HCT116 (cell line): Measurements from ENCODE around the gene TAS1R1. TPM values are rescaled to one million over a fixed set of nuclear protein-coding genes. Genes with fewer than 3 reads are reported as not detected.

Experiments
- ATAC-seq: fragments of 200-7000 bp; cut with Tn5 transposase; 2 replicates; pipeline ENCODE4 v1.9.1; 2020; ENCODE audit warnings: mild to moderate bottlenecking, moderate library complexity
- BruUV-seq: library from RNA; stranded (reverse); fragments of 400-500 nt; replicated peaks from 2 replicates; lab custom pipeline; 2021; lab: Mats Ljungman, UMichigan
- CTCF ChIA-PET: fragments of 300-600 bp; sonication (Branson Sonifier 250); formaldehyde crosslinking; loops from one replicate; lab custom pipeline; 2021; ENCODE audit warnings: antibody characterized with exemption; lab: Charles Lee
- POLR2A ChIA-PET: fragments of 300-600, 350-600 bp; sonication (Branson Sonifier 250); formaldehyde crosslinking; loops from one replicate; lab custom pipeline; 2021; ENCODE audit warnings: antibody characterized with exemption; lab: Charles Lee
- RAD21 ChIA-PET, 2 experiments: fragments of 300-600 bp; sonication (Branson Sonifier 250); formaldehyde crosslinking; loops; one replicate each; lab custom pipeline; 2023; ENCODE audit warnings: low total read pairs in 2 of 2; ENCODE audit not compliant: uncharacterized antibody in 2 of 2, unreplicated experiment in 2 of 2, low non-redundant PET in 1 of 2; lab: Charles Lee
- DNase-seq: peaks from one replicate; pipeline ENCODE4 v3.0.0-alpha.2; 2010; ENCODE audit warnings: low read depth, low spot score
- H2AFZ ChIP-seq: fragments of 200-600 bp; shearing (Covaris generic), sonication (generic); 2 replicates; pipeline ENCODE4 v1.6.1; 2017; ENCODE audit warnings: low read depth, mixed run types, mixed read lengths, antibody characterized with exemption, low read length; ENCODE audit not compliant: poor library complexity, severe bottlenecking
- H3K27ac ChIP-seq: 2 replicates; pipeline ENCODE4 v1.5.1; 2012; ENCODE audit warnings: low read depth, low read length
- H3K27me3 ChIP-seq: fragments of 200-600 bp; sonication (generic); 2 replicates; pipeline ENCODE4 v1.6.1; 2016; ENCODE audit warnings: mixed run types, low read length, mixed read lengths; ENCODE audit not compliant: insufficient read depth
- H3K36me3 ChIP-seq, 2 experiments: fragments of 200-500 bp in 1 of 2; fragments of 200-600 bp in 1 of 2; sonication (Bioruptor generic) in 1 of 2; sonication (generic) in 1 of 2; 2 replicates each; pipeline versions ENCODE4 v1.5.1 to v1.6.1; 2014 to 2016; ENCODE audit warnings: low read length in 2 of 2, inconsistent platforms in 1 of 2, mixed read lengths in 1 of 2, mixed run types in 1 of 2; ENCODE audit not compliant: insufficient read depth in 2 of 2, control insufficient read depth in 1 of 2
- H3K4me1 ChIP-seq, 2 experiments: fragments of 200-600 bp in 1 of 2; sonication (generic) in 1 of 2; 2 replicates each; pipeline versions ENCODE4 v1.5.1 to v1.6.1; 2012 to 2017; ENCODE audit warnings: low read length in 2 of 2, inconsistent platforms in 1 of 2, mild to moderate bottlenecking in 1 of 2, mixed read lengths in 1 of 2, mixed run types in 1 of 2, moderate library complexity in 1 of 2; ENCODE audit not compliant: insufficient read depth in 2 of 2, control insufficient read depth in 1 of 2
- H3K4me2 ChIP-seq: fragments of 200-600 bp; sonication (generic); 2 replicates; pipeline ENCODE4 v1.6.1; 2017; ENCODE audit warnings: mixed run types, low read length, mixed read lengths
- H3K4me3 ChIP-seq, 2 experiments: fragments of 200-600 bp in 1 of 2; sonication (generic) in 1 of 2; replicated peaks in 1 of 2; 2 replicates each; pipeline ENCODE4 v1.5.1; 2011 to 2016; ENCODE audit warnings: low read length in 2 of 2, control low read depth in 1 of 2, low read depth in 1 of 2, mild to moderate bottlenecking in 1 of 2, mixed read lengths in 1 of 2, mixed run types in 1 of 2
- H3K79me2 ChIP-seq: fragments of 200-600 bp; sonication (generic); 2 replicates; pipeline ENCODE4 v1.6.1; 2017; ENCODE audit warnings: mild to moderate bottlenecking, mixed run types, low read length, moderate library complexity, mixed read lengths; ENCODE audit not compliant: insufficient read depth
- H3K9ac ChIP-seq: fragments of 200-600 bp; sonication (generic); 2 replicates; pipeline ENCODE4 v1.6.1; 2016; ENCODE audit warnings: low read length, mixed read lengths
- H3K9me2 ChIP-seq: fragments of 200-600 bp; sonication (generic), shearing (Covaris generic); 2 replicates; pipeline ENCODE4 v1.6.1; 2017; ENCODE audit warnings: mixed run types, mild to moderate bottlenecking, moderate library complexity; ENCODE audit not compliant: insufficient read depth
- H3K9me3 ChIP-seq, 2 experiments: fragments of 200-500 bp in 1 of 2; fragments of 200-600 bp in 1 of 2; sonication (Bioruptor generic) in 1 of 2; sonication (generic) in 1 of 2; 2 replicates each; pipeline ENCODE4 v1.6.1; 2014 to 2017; ENCODE audit warnings: low read length in 2 of 2, mixed read lengths in 2 of 2, inconsistent platforms in 1 of 2, low read depth in 1 of 2, mild to moderate bottlenecking in 1 of 2, mixed run types in 1 of 2, moderate library complexity in 1 of 2; ENCODE audit not compliant: control insufficient read depth in 1 of 2, insufficient read depth in 1 of 2
- H4K20me1 ChIP-seq: fragments of 200-600 bp; sonication (generic), shearing (Covaris generic); 2 replicates; pipeline ENCODE4 v1.6.1; 2017; ENCODE audit warnings: mixed run types, mild to moderate bottlenecking, moderate library complexity; ENCODE audit not compliant: insufficient read depth
- ATF3 ChIP-seq: IDR thresholded peaks from 2 replicates; pipeline ENCODE4 v1.6.1; 2012
- CBX3 ChIP-seq: IDR thresholded peaks from 2 replicates; pipeline ENCODE4 v1.6.1; 2012; ENCODE audit warnings: low read depth
- CEBPB ChIP-seq: IDR thresholded peaks from 2 replicates; pipeline ENCODE4 v1.6.1; 2012; ENCODE audit warnings: low read depth
- CTCF ChIP-seq, 3 experiments: fragments of 200-600 bp in 1 of 3; sonication (generic) in 1 of 3; IDR thresholded peaks in 2 of 3; conservative IDR thresholded peaks in 1 of 3; 2 replicates each; pipeline ENCODE4 v1.5.1; 2012 to 2017; ENCODE audit warnings: low read depth in 2 of 3, low read length in 2 of 3, antibody characterized with exemption in 1 of 3, borderline replicate concordance in 1 of 3, control low read depth in 1 of 3, mild to moderate bottlenecking in 1 of 3, mixed read lengths in 1 of 3, mixed run types in 1 of 3, moderate library complexity in 1 of 3; ENCODE audit not compliant: insufficient read depth in 1 of 3
- EGR1 ChIP-seq: IDR thresholded peaks from 2 replicates; pipeline ENCODE4 v1.6.1; 2012; ENCODE audit warnings: low read depth
- ELF1 ChIP-seq: IDR thresholded peaks from 2 replicates; pipeline ENCODE4 v1.6.1; 2012; ENCODE audit warnings: low read depth, borderline replicate concordance
- EZH2 ChIP-seq: fragments of 200-600 bp; sonication (generic); IDR thresholded peaks from 2 replicates; pipeline ENCODE4 v1.6.1; 2017; ENCODE audit warnings: antibody characterized with exemption, mixed run types
- EZH2phosphoT487 ChIP-seq: fragments of 200-600 bp; IDR thresholded peaks from 2 replicates; pipeline ENCODE4 v1.6.1; 2018; ENCODE audit warnings: antibody characterized with exemption, borderline replicate concordance
- JUND ChIP-seq: IDR thresholded peaks from 2 replicates; pipeline ENCODE4 v1.6.1; 2012
- POLR2AphosphoS5 ChIP-seq: IDR thresholded peaks from 2 replicates; pipeline ENCODE4 v1.6.1; 2011; ENCODE audit warnings: mild to moderate bottlenecking, low read depth, low read length, moderate library complexity
- SIN3A ChIP-seq: IDR thresholded peaks from 2 replicates; pipeline ENCODE4 v1.6.1; 2012; ENCODE audit warnings: low read depth
- SRF ChIP-seq: IDR thresholded peaks from 2 replicates; pipeline ENCODE4 v1.6.1; 2012; ENCODE audit warnings: low read depth
- TCF7L2 ChIP-seq: IDR thresholded peaks from 2 replicates; pipeline ENCODE4 v1.7.0; 2011; ENCODE audit warnings: borderline replicate concordance, inconsistent platforms; ENCODE audit not compliant: insufficient read depth, insufficient read length; ENCODE audit errors: extremely low read depth
- YY1 ChIP-seq: IDR thresholded peaks from 2 replicates; pipeline ENCODE4 v1.6.1; 2011; ENCODE audit warnings: low read length, low read depth, moderate library complexity, mild to moderate bottlenecking; ENCODE audit not compliant: insufficient replicate concordance; ENCODE audit errors: extremely low read depth
- ZBTB33 ChIP-seq: IDR thresholded peaks from 2 replicates; pipeline ENCODE4 v1.6.1; 2011; ENCODE audit warnings: mild to moderate bottlenecking, low read length, moderate library complexity; ENCODE audit not compliant: insufficient replicate concordance; ENCODE audit errors: extremely low read depth
- ZFX ChIP-seq: fragments of 450-650 bp; IDR thresholded peaks from 2 replicates; pipeline ENCODE4 v1.6.1; 2017
- ZNF274 ChIP-seq: fragments of 200-500 bp; sonication (Bioruptor generic); IDR thresholded peaks from 2 replicates; pipeline ENCODE4 v1.6.1; 2014; ENCODE audit warnings: mild to moderate bottlenecking, low read depth, low read length, inconsistent platforms
- intact Hi-C: fragments of 100-400 bp; cut with micrococcal nuclease; formaldehyde crosslinking; loops from 2 replicates; pipeline ENCODE4 v1.10.0; 2022
- total RNA-seq: library from RNA; stranded (reverse); gene quantifications from one replicate; pipeline ENCODE4 v1.2.1, GENCODE V29; 2021; ENCODE audit not compliant: unreplicated experiment

The TAS1R1 gene
- total RNA-seq, 1 experiment from 2014 or later: not detected

GRCh38 chr1:6569033-6569432, 13.9 kb downstream of the TAS1R1 start:
- Histone ChIP-seq H3K4me3 (no peak overlapping the region), H3K9me3 (no peaks in the 10 kb centered on the region), H3K9ac (no peak overlapping the region), H3K79me2 (no peaks in the 10 kb centered on the region), H3K36me3 (no peaks in the 10 kb centered on the region), H3K4me2 (no peak overlapping the region), H3K27me3 (peaks cover 13% of the 10 kb centered on the region; the same call in 1 of the 2 replicates), H4K20me1 (no peaks in the 10 kb centered on the region), H3K9me2 (no peaks in the 10 kb centered on the region), H3K27ac (no peak overlapping the region), H3K4me1 (no peaks in the 10 kb centered on the region), H2AFZ (no peak overlapping the region)
- BruUV-seq: no TSS peak
- CTCF ChIA-PET: no interaction called here
- TF ChIP-seq ELF1 (no peak), EZH2 (no peak), EZH2phosphoT487 (no peak), JUND (no peak), CBX3 (no peak), CEBPB (no peak), POLR2AphosphoS5 (no peak), SIN3A (no peak)
- RAD21 ChIA-PET: no interaction called here
- ATAC-seq: no peak
- DNase-seq: no peak
- POLR2A ChIA-PET: no interaction called here
- intact Hi-C loops: no loop called here

GRCh38 chr1:6570100-6570499, 15.0 kb downstream of the TAS1R1 start:
- no TSS peak for BruUV-seq
- peaks cover 7% of the 10 kb centered on the region; the same call in 1 of the 2 replicates for H3K27me3 ChIP-seq
- H3K9me2 ChIP-seq: no peaks in the 10 kb centered on the region
- H3K9me3 ChIP-seq: no peaks in the 10 kb centered on the region
- no peaks in the 10 kb centered on the region for H4K20me1 ChIP-seq
- ChIA-PET POLR2A (no interaction called here), CTCF (interaction anchor here (1.2 kb wide), 1 partner anchor 9 kb away, joined by 3 read pairs; the partner anchor contains the start of gene ZBTB48), RAD21 (no interaction called here)
- ATAC-seq (no peak), DNase-seq (no peak)
- intact Hi-C loops: no loop called here
- no peak overlapping the region for H3K27ac ChIP-seq
- H3K4me3 ChIP-seq: no peak overlapping the region
- no peak overlapping the region for H3K4me2 ChIP-seq
- no peaks in the 10 kb centered on the region for H3K79me2 ChIP-seq
- no peaks in the 10 kb centered on the region for H3K4me1 ChIP-seq
- H3K9ac ChIP-seq: no peak overlapping the region
- H2AFZ ChIP-seq: no peak overlapping the region
- H3K36me3 ChIP-seq: no peaks in the 10 kb centered on the region
- TF ChIP-seq ZNF274: no peak
- no peak for TF ChIP-seq EZH2phosphoT487
- TF ChIP-seq ZFX: no peak
- TF ChIP-seq ELF1: no peak
- no peak for TF ChIP-seq EGR1
- no peak for TF ChIP-seq SRF
- TF ChIP-seq EZH2: no peak
- no peak for TF ChIP-seq TCF7L2
- TF ChIP-seq SIN3A: no peak
- no peak for TF ChIP-seq YY1
- TF ChIP-seq ZBTB33: no peak
- TF ChIP-seq ATF3: no peak
- no peak for TF ChIP-seq CTCF (IDR thresholded peaks at IDR 0.05 in 2 of 3, conservative IDR thresholded peaks at IDR 0.05 in 1 of 3; ENCODE audit: borderline replicate concordance in 1 of 3, insufficient read depth in 1 of 3, low read depth in 2 of 3, low read length in 2 of 3)
